Measurements from ENCODE around the gene DCDC2B.

DCDC2B gene

DNA sequence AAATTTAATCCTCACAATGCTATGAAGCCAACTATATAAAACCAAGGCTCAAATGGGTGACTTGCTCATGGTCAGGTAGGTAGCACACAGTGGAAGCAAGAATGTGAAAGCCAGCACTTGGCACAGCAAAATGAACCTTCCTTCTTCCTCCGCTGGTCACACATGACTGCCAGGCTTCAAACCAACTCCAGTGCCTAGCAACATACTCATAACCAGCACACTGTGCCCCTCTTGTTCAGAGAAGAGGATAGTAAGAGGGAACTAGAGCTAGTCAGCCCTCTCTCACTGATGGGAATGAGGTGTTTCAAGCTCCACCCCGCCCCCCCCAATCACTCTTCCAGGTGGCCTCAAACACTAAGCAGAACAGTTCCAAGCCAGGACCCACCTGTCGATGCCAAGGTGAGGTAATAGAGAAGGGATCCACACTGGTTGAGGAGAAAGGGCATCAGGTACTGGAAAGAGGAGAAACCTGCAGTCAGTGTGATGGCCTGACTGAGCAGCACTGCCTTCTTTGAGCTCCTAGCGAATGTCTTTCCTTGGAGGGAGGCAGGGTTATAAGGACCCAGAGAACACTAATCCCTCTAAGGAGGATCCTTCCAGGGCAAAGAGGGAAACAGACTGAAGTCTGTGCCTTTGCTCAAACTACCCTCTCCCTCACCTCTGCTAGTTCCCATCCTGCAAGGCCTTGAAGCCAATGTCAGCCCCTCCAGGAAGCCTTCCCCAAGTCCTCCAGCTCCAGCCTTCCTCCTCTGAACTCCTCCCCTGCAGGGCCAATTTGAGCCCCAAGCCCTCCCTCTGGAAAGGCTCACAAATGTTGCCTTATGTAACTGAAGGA is 12.1 kb downstream of the DCDC2B start:
- peak; percentile 77 for DNase-seq
- in situ Hi-C loops (cut with HindIII; ENCODE audit: low pct_ligation_motif_present, low pct_unique_long_range_greater_than_20kb, low sequenced_read_pairs) = no loop called here

DNA sequence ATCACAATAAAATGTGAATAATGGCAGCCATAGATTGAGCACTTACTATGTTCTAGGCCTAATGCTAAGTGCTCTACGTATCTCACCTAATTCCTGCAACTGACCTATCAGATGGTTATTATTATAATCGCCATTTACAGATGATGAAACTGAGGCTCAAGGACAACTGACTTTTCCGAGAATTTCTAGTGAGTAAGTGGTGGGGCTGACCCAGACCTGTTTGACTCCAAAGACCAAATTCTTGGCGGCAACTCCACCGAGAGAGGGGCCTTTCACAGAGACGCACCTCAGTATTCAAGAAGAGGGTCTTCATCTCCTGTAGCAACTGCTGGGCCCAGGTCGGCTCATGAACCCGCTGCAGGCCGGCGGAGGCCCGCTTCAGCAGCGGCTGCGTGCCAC is 12.7 kb downstream of the DCDC2B start:
- DNase-seq = no peak
- in situ Hi-C loops (cut with HindIII; ENCODE audit: low pct_ligation_motif_present, low pct_unique_long_range_greater_than_20kb, low sequenced_read_pairs) = no loop called here

DNA sequence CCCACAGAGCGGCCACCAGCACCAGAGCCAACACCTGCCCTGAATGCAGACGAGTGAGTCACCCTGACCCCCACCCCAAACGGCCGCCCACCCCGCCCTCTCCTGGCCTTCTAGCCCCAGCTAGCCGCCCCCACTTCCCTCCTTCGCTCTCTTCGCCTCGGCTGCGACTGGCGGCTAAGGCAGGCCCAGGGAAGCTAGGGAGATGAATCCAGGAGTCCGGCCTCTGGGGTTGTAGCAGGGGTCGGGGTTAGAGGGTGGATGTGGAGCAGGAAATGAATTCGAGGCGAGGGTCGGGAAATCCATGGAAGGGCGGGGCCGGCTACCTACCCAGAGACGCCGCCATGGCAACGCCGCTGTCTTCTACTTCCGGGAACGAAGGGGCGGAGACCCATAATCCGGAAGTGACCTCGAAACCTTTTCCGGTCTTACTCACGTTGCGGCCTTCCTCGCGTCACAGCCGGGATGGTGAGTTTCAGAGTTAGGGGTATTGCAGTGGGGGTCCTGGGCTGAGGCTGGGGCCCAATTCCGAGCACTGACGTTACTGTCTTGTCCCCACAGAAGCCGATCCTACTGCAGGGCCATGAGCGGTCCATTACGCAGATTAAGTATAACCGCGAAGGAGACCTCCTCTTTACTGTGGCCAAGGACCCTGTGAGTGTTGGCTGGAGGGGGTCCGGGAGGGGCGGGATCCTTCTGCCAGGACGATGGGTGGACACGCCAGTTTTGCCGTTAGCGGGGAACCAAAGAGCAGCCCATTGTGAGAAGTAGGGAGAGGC is 13.3 kb downstream of the DCDC2B start, which contains the start of the genes EIF3I and TMEM234:
Gene EIF3I (plus strand): TSS at position 428 of the 776 bp plus-strand sequence. CDS start 35 bp downstream, at position 463.
Gene TMEM234 (minus strand): TSS at position 374 of the 776 bp plus-strand sequence. CDS start 31 bp downstream, at position 343.
- DNase-seq = peak; percentile 91

GRCh38 chr1:32223683-32224082 is 14.8 kb downstream of the DCDC2B start:
- no peak for DNase-seq
- in situ Hi-C loops (cut with HindIII; ENCODE audit: low pct_ligation_motif_present, low pct_unique_long_range_greater_than_20kb, low sequenced_read_pairs) = no loop called here

More for the DNA sequence above, 13.3 kb downstream of the DCDC2B start, which contains the start of the genes EIF3I and TMEM234:
- in situ Hi-C loops (cut with HindIII; ENCODE audit: low pct_ligation_motif_present, low pct_unique_long_range_greater_than_20kb, low sequenced_read_pairs) = no loop called here

- DNase-seq = no peak
- in situ Hi-C loops (cut with HindIII; ENCODE audit: low pct_ligation_motif_present, low pct_unique_long_range_greater_than_20kb, low sequenced_read_pairs) = no loop called here
Observed at GRCh38 chr1:32224285-32224684, 15.4 kb downstream of the DCDC2B start.

- in situ Hi-C loops (cut with HindIII; ENCODE audit: low pct_ligation_motif_present, low pct_unique_long_range_greater_than_20kb, low sequenced_read_pairs) = no loop called here
- DNase-seq = no peak
Observed at GRCh38 chr1:32228771-32229170, 19.9 kb downstream of the DCDC2B start.

- no peak for DNase-seq
Observed at GRCh38 chr1:32231843-32232432, 23.0 kb downstream of the DCDC2B start.

GRCh38 chr1:32232558-32233304 is 23.8 kb downstream of the DCDC2B start:
- DNase-seq = no peak

More at GRCh38 chr1:32231843-32232432, 23.0 kb downstream of the DCDC2B start:
- in situ Hi-C loops (cut with HindIII; ENCODE audit: low pct_ligation_motif_present, low pct_unique_long_range_greater_than_20kb, low sequenced_read_pairs) = no loop called here

DNA sequence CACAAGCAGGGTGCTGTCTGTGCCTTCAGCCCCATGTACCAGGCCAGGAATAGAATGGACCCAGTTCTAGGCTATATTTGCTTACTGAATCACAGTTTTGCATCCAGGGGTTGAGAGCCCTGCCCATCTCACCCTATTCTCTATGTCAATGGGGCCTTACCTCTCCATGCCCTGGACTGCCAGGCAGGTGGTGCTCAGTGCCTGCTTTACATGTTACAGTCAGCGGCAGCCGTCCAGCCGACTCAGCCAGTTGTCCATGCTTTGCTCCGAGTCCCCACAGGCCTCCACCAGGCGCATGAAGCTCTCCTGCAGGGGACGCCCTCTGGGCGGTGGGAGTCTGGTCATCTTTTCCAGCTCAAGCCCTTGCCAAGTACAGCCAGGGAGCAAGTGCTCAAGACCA is 25.9 kb downstream of the DCDC2B start:
- in situ Hi-C loops (cut with HindIII; ENCODE audit: low pct_ligation_motif_present, low pct_unique_long_range_greater_than_20kb, low sequenced_read_pairs) = no loop called here
- DNase-seq = no peak

More at GRCh38 chr1:32232558-32233304, 23.8 kb downstream of the DCDC2B start:
- in situ Hi-C loops (cut with HindIII; ENCODE audit: low pct_ligation_motif_present, low pct_unique_long_range_greater_than_20kb, low sequenced_read_pairs) = no loop called here

DNA sequence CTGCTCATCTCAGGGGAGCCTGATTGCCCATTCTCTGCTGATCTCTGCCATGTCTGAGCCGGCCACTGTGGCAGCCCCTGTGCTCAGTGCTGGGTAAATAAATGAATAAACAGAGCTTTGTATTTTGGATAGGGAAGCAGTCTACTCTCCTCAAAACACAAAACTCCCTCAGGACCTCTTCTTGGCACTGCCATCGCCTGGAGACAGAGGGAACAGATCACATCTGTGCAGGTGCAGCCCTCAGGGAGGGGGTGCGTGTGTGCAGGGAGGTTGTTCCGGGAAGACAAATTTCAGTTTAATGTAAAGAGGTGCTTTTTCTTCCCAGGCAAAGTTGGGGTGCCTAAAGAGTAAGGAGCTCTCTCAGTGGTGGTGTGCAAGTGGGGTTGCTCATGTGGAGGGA is 30.4 kb downstream of the DCDC2B start:
- in situ Hi-C loops (cut with HindIII; ENCODE audit: low pct_ligation_motif_present, low pct_unique_long_range_greater_than_20kb, low sequenced_read_pairs) = no loop called here
- no peak for DNase-seq

- DNase-seq = no peak
- in situ Hi-C loops (cut with HindIII; ENCODE audit: low pct_ligation_motif_present, low pct_unique_long_range_greater_than_20kb, low sequenced_read_pairs) = no loop called here
Observed at GRCh38 chr1:32239790-32240139, 30.9 kb downstream of the DCDC2B start.

- peak; percentile 67 for DNase-seq
- in situ Hi-C loops (cut with HindIII; ENCODE audit: low pct_ligation_motif_present, low pct_unique_long_range_greater_than_20kb, low sequenced_read_pairs) = no loop called here
Observed at GRCh38 chr1:32240140-32240951, 31.5 kb downstream of the DCDC2B start.

- in situ Hi-C loops (cut with HindIII; ENCODE audit: low pct_ligation_motif_present, low pct_unique_long_range_greater_than_20kb, low sequenced_read_pairs) = no loop called here
- peak; percentile 42 for DNase-seq
Observed at GRCh38 chr1:32241001-32241763, 32.3 kb downstream of the DCDC2B start.

GRCh38 chr1:32242341-32242851 is 33.5 kb downstream of the DCDC2B start:
- in situ Hi-C loops (cut with HindIII; ENCODE audit: low pct_ligation_motif_present, low pct_unique_long_range_greater_than_20kb, low sequenced_read_pairs) = no loop called here
- no peak for DNase-seq

GRCh38 chr1:32246888-32247273 is 38.0 kb downstream of the DCDC2B start, which contains the start of gene FAM167B:
Gene FAM167B (plus strand): TSS chr1:32247222. CDS start chr1:32247422, 200 bp downstream.
- no peak for DNase-seq
- in situ Hi-C loops (cut with HindIII; ENCODE audit: low pct_ligation_motif_present, low pct_unique_long_range_greater_than_20kb, low sequenced_read_pairs) = no loop called here

GRCh38 chr1:32247452-32247851 is 38.6 kb downstream of the DCDC2B start:
- in situ Hi-C loops (cut with HindIII; ENCODE audit: low pct_ligation_motif_present, low pct_unique_long_range_greater_than_20kb, low sequenced_read_pairs) = no loop called here
- DNase-seq = no peak
